Esophagus muscularis mucosa (tissue), 4 donors: ENCODE data around the gene THAP12. TPM values are rescaled to one million over a fixed set of nuclear protein-coding genes. Genes with fewer than 3 reads are reported as not detected.

ENCODE experiments used
- DNase-seq: peaks from one replicate; pipeline ENCODE4 v3.0.0-alpha.2; 2017; ENCODE audit errors: extremely low spot score
- H3K27ac ChIP-seq, 4 donors: fragments of 200-600 bp; sonication (generic); replicated peaks in 1 of 4; 1 replicate in 3 of 4; 2 replicates in 1 of 4; pipeline ENCODE4 v1.5.1; 2016 to 2019; ENCODE audit warnings: mild to moderate bottlenecking in 1 of 4
- H3K27me3 ChIP-seq, 4 donors: fragments of 200-600 bp; sonication (generic); one replicate each; pipeline versions ENCODE4 v1.5.1 to v1.6.0; 2016 to 2019
- H3K36me3 ChIP-seq, 4 donors: fragments of 200-600 bp; sonication (generic); one replicate each; pipeline ENCODE4 v1.5.1; 2016 to 2019
- H3K4me1 ChIP-seq, 4 donors: fragments of 200-600 bp; sonication (generic); one replicate each; pipeline ENCODE4 v1.5.1; 2016 to 2019
- H3K4me3 ChIP-seq, 4 donors: fragments of 200-600 bp; sonication (generic); 1 replicate in 2 of 4; 2 replicates in 2 of 4; pipeline ENCODE4 v1.5.1; 2016 to 2019; ENCODE audit warnings: mild to moderate bottlenecking in 4 of 4, moderate library complexity in 1 of 4
- H3K9me3 ChIP-seq, 4 donors: fragments of 200-600 bp; sonication (generic); 1 replicate in 3 of 4; 2 replicates in 1 of 4; pipeline ENCODE4 v1.5.1; 2016 to 2019
- CTCF ChIP-seq, 3 experiments: fragments of 200-600 bp in 2 of 3; fragments of 450-650 bp in 1 of 3; sonication (generic) in 2 of 3; IDR thresholded peaks; one replicate each; pipeline ENCODE4 v1.5.1; 2017 to 2019; ENCODE audit warnings: antibody characterized with exemption in 3 of 3, mild to moderate bottlenecking in 2 of 3, moderate library complexity in 1 of 3
- EP300 ChIP-seq: sonication (generic); formaldehyde crosslinking; IDR thresholded peaks from one replicate; pipeline ENCODE4 v1.6.1; 2017; ENCODE audit warnings: antibody characterized with exemption
- POLR2A ChIP-seq: fragments of 450-650 bp; IDR thresholded peaks from one replicate; pipeline ENCODE4 v1.6.1; 2017; ENCODE audit warnings: antibody characterized with exemption, moderate library complexity, mild to moderate bottlenecking, low read depth
- POLR2AphosphoS5 ChIP-seq, 2 donors: sonication (generic); formaldehyde crosslinking; IDR thresholded peaks; one replicate each; pipeline ENCODE4 v1.6.1; 2017; ENCODE audit warnings: antibody characterized with exemption in 2 of 2
- WGBS: methylation state at CpG from one replicate; pipeline ENCODE4 v1.1.5; 2018; 5-methylcytosine and 5-hydroxymethylcytosine counted together
- intact Hi-C: fragments of 100-400 bp; cut with DNase I; formaldehyde crosslinking; loops from one replicate; pipeline ENCODE4 v1.15.1; 2023
- total RNA-seq, 4 donors: library from RNA; depleted of rRNA; stranded (reverse); fragments of >200 nt; gene quantifications; one replicate each; pipeline versions ENCODE4 v1.1.0 to v1.2.1, GENCODE V29; 2016

Gene THAP12
- total RNA-seq, 4 donors from 2014 or later, result 20.7 to 28.8 (median 27.0) TPM

GRCh38 chr11:76318744-76319384 is 62.1 kb downstream of the THAP12 start:
- Histone ChIP-seq H3K27me3 (peaks cover 0 to 41% (median 10%) of the 10 kb centered on the region in 4 donors), H3K4me1 (peaks cover 3 to 18% (median 9%) of the 10 kb centered on the region in 4 donors), H3K4me3 (no peak overlapping the region), H3K9me3 (no peaks in the 10 kb centered on the region), H3K36me3 (no peaks in the 10 kb centered on the region), H3K27ac (no peak overlapping the region)
- intact Hi-C loops, result loop anchor here (1.0 to 5.0 kb wide), 2 partner anchors 112 to 422 kb away; no protein-coding TSS in a partner anchor
- DNase-seq, result peak; percentile 95
- TF ChIP-seq CTCF (IDR thresholded peaks at IDR 0.05) (peak; percentile 91 to 97 (median 92)), POLR2AphosphoS5 (IDR thresholded peaks at IDR 0.05) (no peak)
- WGBS, result 8% methylated on average over 4 of the region's 7 CpGs

- no peak for TF ChIP-seq POLR2AphosphoS5 (IDR thresholded peaks at IDR 0.05)
- TF ChIP-seq EP300, result no peak
- no peak for TF ChIP-seq CTCF (IDR thresholded peaks at IDR 0.05)
- TF ChIP-seq POLR2A, result no peak
- 67% methylated on average over 3 of the region's 3 CpGs for WGBS
- H3K36me3 ChIP-seq, result no peaks in the 10 kb centered on the region
- DNase-seq, result no peak
- H3K9me3 ChIP-seq, result no peaks in the 10 kb centered on the region
- H3K27me3 ChIP-seq, result peaks cover 0 to 27% (median 10%) of the 10 kb centered on the region in 4 donors
- intact Hi-C loops, result loop anchor here (5.0 kb wide), 1 partner anchor 420 kb away; no protein-coding TSS in a partner anchor
- no peak overlapping the region for H3K4me3 ChIP-seq
- H3K4me1 ChIP-seq, result peaks cover 3 to 17% (median 9%) of the 10 kb centered on the region in 4 donors
- H3K27ac ChIP-seq, result no peak overlapping the region
Measured at GRCh38 chr11:76317296-76317695, 63.6 kb downstream of the THAP12 start.

GRCh38 chr11:76316726-76317125 is 64.2 kb downstream of the THAP12 start:
- Histone ChIP-seq H3K9me3 (no peaks in the 10 kb centered on the region), H3K4me3 (no peak overlapping the region), H3K36me3 (no peaks in the 10 kb centered on the region), H3K4me1 (peaks cover under 1 to 11% (median 4%) of the 10 kb centered on the region in 4 donors), H3K27me3 (peaks cover 0 to 22% (median 6%) of the 10 kb centered on the region in 4 donors), H3K27ac (no peak overlapping the region)
- 77% methylated on average over 3 of the region's 3 CpGs for WGBS
- intact Hi-C loops, result loop anchor here (5.0 kb wide), 1 partner anchor 419 kb away; no protein-coding TSS in a partner anchor
- DNase-seq, result no peak
- TF ChIP-seq EP300 (no peak), POLR2A (no peak), CTCF (IDR thresholded peaks at IDR 0.05) (no peak), POLR2AphosphoS5 (IDR thresholded peaks at IDR 0.05) (no peak)

- DNase-seq, result no peak
- WGBS, result 94% methylated on average over 6 of the region's 8 CpGs
- TF ChIP-seq POLR2A (no peak), CTCF (IDR thresholded peaks at IDR 0.05) (no peak), EP300 (no peak), POLR2AphosphoS5 (IDR thresholded peaks at IDR 0.05) (no peak)
- Histone ChIP-seq H3K27ac (no peak overlapping the region), H3K36me3 (no peaks in the 10 kb centered on the region), H3K4me3 (no peak overlapping the region), H3K4me1 (peaks cover 0 to 7% (median 2%) of the 10 kb centered on the region in 4 donors), H3K9me3 (no peaks in the 10 kb centered on the region), H3K27me3 (peaks cover 0 to 7% (median 0%) of the 10 kb centered on the region in 4 donors)
- intact Hi-C loops, result loop anchor here (5.0 kb wide), 1 partner anchor 418 kb away; no protein-coding TSS in a partner anchor
Measured at GRCh38 chr11:76315182-76315853, 65.6 kb downstream of the THAP12 start.
